HG03354 (cell line): ENCODE results near the gene LGALS3.
A peak's percentile ranks its signal among the peaks of the same experiment; 100 is the strongest.

Experiments used
- ATAC-seq: cut with Tn5 transposase; IDR thresholded peaks from one replicate; pipeline ENCODE4 v1.9.1; 2021; ENCODE audit warnings: mild to moderate bottlenecking; ENCODE audit not compliant: unreplicated experiment, poor library complexity, severe bottlenecking

The LGALS3 gene

DNA sequence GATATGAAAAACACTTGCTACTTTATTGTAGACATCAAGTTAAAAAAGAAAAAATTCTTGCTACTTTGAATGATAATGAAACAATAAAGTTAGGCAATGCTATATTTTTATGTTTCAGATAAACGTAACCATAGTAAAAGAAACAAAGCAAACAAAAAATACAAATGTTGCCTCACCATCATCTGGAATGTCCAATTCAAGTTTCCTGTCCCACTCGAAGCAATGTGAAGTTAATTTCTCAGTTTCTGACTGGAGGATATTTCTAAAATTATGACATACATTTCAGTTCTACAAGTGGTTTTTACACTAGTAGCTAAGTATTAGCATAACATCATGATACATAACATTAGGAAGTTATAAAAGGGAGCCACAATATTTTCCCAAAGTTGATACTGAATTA, 41.5 kb downstream of the LGALS3 start:
- ATAC-seq: no peak

- no peak for ATAC-seq
These were observed 51.0 kb downstream of the LGALS3 start for GRCh38 chr14:55180006-55180405.

DNA sequence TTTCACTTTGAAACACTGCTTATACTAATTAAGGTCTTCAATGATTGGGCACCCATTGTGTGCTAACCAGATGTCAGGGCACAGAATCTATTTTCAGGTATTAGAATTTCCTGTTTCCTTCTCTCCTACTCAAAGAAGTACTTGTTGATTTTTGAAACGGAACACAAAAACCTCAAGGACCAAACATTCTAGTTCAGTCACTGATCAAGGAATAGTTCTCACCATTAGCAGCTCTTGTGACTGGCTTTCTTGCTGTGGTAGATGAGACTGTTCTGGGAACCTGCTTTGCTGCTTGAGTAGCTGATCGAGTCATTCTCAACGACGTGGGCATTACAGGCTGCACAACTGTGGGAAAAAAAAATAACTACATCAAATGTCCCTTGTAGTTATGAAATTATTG, 51.4 kb downstream of the LGALS3 start:
- ATAC-seq: no peak

DNA sequence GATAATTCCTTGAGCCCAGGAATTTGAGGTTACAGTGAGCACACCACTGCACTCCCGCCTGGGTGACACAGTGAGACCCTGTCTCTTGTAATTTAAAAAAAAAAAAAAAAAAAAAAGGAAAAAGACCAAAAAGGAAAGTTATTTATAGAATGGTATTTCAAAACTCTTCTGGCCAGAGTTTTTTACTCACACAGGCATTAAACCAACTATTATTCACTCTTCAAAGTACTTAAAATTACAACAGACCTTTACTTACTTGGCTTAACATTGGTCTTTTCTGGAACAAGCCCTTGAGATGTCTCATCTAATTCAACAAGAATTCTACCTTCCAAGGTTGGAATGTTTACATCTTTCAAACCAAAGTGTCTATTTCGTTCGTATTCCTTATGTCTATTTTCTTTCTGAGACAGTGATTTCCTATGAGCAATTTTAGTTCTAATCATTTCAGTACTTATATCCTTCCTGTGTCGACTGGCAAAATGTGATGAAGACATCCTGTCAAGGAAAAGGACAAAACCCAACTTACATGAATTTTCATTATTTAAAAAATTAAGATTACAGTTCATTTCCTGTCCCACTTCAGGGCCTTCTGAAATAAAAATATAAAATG, 59.7 kb downstream of the LGALS3 start:
- ATAC-seq: no peak

GRCh38 chr14:55190906-55191202, 61.8 kb downstream of the LGALS3 start:
- no peak for ATAC-seq

DNA sequence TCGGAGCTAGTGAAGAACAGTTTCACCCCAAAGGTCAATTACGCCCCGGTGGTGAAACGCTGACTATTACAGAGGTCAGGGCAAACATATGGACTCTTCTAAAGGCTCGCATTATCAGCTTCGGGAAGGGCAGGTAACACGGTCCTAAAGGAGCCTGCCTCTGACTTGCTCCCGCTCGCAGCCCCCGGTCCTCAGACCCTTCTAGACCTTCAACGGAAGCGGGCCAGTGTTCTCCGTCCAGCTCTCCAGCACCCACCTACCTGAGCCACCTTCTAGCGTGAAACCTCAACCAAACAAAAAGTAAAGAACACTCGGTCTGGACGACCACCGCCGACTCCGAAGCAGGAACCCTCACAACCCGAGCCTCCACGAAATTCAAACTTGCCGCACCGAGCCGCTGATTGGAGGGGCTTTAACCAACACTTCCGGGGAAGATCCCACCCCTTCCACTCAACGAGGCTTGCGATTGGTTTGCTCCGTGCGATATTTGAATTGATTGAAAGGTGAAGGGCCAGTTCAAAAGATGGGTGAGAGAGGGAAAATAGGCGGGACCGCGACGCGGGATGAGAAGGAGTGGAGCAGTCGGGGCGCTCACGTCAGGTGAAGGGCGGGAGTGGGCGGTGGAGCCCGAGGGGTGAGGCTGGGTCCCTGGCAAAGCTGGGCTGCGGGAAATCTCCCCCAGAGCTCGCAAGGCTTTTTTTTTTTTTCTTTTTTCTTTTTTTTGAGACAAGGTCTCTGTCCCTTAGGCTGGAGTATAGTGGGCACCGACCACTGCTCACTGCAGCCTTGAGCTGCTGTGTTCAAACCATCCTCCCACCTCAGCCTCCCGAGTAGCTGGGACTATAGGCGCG, 62.4 kb downstream of the LGALS3 start, which contains the start of gene DLGAP5:
DLGAP5 (minus strand) TSS at position 383 of the 851 bp plus-strand sequence. CDS start 2,406 bp downstream, outside the sequence.
- peak; percentile 97 for ATAC-seq

- ATAC-seq: no peak
These were observed 63.1 kb downstream of the LGALS3 start for GRCh38 chr14:55192054-55192621.

DNA sequence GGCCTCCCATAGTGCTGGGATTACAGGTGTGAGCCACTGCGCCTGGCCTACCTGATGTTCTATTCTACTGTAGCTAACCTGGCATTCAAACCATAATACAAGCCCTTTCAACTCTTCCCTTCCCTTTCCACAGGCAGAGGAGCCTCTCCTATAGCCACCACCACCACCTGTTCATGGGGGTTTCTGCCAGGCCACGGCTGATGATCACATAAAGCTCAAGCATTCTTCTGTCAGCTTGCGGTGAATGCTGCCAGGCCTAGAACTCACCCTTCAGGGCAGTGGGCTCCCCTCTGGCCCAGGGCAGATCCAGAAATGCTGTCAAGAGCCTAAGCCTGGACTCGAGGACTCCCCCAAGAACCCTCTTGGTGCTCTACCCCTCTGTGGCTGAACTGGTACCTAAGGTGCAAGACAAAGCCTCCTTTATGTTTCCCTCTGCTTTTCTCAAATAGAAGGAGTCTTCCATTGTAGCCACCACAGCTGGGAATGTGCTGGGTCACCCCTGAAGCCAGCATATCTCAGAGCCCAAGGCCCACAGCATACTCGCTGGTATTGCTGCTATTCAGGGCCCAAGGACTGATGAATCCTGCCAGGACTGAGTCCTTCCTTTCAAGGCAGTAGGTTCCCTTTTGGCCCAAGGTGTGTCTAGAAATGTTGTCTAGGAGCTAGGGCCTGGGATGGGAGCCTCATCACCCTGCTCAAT, 65.8 kb downstream of the LGALS3 start:
- ATAC-seq: no peak
